NCI-H1048 (cell line): Measurements from ENCODE around the gene RBFOX2.
"Not testable (repeated sequence)": the region's sequence is repeated elsewhere in the genome, so short reads cannot be mapped to it uniquely, and the experiment has no call there.

Experiments
- DNase-seq: peaks from one replicate; lab custom pipeline; 2025; lab: John Stamatoyannopoulos, UW

RBFOX2 gene

DNA sequence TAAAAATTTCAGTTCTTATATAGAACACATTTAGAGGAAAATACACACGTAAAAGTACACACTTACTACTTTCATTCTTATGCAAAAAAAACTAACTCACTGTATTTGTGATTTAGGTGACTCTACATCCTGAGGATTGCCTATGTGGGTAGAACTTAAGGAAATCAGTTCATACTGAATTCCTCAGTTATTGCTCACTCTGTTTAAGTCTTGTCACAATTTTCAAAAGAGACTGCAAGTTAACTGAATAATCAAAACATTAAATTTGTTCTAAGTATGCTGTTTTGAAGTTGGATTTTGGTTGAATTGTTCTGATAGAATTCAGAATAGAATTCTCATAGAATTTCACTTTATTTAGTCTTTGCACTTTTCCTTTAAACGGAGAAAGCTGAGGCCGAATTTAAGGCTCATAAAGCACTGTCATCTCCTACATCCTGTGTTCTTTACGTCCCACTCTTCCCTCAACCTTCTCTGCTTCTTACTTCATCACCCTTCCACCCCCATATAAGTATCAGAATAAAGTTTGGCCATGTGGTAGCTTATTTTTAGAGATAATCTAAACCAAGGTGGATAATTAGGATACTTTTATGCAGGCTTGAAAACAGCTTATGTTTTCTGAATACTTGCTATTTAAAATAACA is 251.2 kb downstream of the RBFOX2 start:
- DNase-seq = no peak

DNA sequence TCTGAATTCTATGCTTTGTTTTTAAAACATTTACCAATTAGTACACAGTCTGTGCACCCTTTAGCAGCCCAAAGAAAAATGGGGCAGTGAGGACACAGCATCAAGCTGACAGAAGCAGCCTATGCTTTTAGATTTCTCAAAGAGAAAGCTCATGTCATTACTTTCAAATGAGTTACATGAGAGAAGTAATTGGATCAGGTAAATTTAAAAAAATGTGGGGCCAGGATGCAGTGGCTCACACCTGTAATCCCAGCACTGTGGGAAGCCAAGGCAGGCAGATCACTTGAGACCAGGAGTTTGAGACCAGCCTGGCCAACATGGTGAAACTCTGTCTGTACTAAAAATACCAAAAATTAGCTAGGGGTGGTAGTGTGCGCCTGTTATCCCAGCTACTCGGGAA is 253.3 kb downstream of the RBFOX2 start:
- DNase-seq = no peak

DNA sequence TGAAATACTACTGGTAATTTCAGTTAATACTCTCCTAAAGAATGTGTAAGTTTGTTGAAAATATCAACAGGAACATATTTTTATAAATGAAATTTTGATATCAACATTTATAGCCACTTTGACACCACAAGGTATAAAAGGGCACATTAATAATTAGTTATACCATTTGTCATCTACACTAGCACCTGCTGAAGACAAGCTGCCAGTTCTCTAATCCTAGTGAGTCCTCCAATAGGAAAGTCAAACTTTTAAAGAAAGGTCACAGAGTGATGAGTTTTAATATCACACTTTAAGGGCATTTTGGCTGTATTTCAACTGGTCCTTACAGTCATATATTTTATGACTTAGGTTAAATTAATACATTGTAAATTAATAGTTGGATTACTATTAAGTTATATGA is 258.6 kb downstream of the RBFOX2 start:
- DNase-seq = no peak

DNA sequence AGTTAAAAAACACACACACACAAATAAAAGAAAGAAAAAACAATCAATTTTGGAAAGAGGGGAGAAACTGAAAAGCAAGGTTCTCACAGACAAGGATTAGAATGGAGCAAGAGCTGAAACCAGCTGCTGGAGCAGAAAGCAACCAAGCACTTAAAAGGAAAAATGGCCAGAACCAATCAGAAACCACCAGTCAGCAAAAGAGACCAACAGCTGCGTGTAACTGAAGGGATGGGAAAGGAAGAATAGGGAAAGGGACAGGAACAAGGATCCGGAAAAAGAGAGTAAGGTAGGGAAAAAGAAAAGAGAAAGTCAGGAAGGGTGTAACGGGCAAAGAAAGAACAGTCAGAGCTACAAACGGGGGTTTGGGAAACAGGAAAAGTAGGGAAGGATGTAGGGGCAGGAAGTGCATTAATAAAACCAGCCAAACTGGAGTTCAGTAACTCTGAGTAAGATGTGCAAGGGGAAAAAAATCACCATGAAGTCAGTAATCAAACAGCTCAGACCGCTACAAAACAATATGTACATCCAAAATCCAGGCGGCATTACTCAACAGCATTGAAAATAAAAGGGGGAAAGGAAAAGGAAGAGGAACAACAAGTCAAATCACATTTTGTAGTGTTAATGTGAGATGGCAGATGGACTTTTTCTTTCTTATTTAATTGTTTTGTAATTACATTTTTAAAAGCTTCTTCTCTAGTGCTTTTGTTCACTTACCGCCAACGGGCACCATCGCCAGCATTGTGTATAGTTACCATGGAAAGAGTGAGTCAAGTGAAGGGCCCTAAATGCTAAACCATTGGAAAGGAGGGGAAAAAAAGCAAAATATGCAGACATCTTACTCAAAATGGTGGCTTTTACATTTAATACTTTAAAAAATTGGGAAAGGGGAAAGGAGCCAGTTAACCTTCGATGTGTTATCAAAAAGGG is 261.7 kb downstream of the RBFOX2 start:
- DNase-seq = no peak

DNA sequence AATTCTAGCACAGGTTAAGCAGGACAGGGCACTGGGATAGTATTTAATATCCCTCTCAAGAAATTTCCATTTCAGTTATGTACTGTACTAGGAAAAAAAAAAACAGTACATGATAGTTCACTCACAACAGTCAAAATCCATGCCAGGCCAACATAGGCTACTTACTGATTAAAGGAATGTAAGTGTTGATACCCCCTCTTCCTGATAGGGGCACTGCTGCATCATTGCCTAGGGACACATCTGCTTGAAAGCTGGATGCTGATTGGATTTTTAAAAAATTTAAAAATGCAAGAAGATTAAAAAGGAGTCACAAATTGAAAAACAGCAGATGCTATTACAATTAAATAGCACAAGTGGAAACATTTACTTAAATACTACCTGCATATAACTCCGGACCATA is 267.6 kb downstream of the RBFOX2 start:
- no peak for DNase-seq

DNA sequence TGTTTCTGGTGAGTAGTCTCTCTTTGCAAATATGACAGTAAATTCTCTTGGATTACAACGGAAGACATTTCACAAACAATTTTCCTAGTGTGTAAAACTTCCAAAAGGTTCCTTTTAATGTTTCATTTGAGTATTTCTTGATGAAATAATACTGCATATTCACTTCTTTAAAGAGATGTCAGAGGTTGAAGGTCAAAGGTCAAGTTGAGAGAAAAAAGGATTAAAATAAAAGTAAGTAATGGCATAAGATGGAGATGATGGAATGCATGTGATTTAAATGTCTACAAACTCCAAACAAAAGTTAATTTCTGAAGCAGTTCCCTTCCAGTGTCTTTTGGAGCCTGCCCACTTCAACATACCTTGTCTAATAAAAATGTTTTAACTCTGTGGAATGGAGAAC is 270.2 kb downstream of the RBFOX2 start:
- no peak for DNase-seq

DNA sequence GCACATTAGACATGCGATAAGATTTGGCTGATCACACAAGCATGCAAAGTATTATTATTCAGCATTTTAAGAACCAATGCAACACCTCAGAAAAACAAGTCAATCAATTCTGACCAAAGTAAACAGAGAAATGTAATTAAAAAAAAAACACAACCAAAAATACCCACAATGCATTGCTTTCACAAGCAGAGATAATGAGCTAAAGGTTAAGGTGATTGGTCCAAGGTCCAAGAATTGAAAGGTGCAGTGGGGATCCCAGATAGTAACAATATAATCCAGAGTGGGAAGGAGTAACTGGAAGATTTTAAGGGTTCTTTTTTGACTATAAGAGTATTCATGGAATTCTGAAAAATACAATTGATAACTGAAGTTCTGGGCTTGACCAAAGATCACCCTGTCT is 271.9 kb downstream of the RBFOX2 start:
- DNase-seq = no peak

DNA sequence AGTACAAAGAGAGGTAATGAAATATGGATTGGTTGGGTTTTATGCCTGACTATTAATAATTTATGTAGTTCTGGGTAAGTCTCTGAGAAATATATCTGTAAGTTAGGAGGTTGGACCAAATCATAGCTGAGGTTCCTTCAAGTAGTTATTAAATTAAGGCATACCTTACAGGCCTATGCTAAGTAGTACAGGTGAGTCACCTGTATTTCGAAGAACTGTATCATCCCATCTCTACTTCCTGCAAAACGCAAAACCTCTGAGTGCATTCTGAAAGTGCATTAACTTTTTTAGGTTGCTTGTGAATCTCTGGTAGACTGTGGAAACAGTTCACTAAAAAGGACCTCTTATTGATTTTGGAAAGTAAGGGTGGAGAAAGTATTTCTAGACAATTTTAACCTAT is 273.9 kb downstream of the RBFOX2 start:
- no peak for DNase-seq

DNA sequence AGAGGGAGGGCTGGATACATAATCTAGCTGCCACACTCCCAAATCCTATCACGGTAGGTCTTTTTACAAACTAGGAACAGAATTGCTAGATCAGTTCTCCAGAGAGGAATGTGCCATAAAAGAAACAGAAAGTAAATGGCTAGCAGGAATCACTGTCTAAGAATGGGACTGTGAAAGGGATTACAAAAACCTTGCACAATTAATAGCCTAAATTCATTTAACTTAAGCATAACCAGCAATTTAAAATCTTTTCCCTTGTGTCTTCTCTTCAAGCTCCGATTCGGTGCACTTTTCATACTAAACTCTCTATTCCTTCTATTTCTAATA is 275.8 kb downstream of the RBFOX2 start:
- DNase-seq = no peak

DNA sequence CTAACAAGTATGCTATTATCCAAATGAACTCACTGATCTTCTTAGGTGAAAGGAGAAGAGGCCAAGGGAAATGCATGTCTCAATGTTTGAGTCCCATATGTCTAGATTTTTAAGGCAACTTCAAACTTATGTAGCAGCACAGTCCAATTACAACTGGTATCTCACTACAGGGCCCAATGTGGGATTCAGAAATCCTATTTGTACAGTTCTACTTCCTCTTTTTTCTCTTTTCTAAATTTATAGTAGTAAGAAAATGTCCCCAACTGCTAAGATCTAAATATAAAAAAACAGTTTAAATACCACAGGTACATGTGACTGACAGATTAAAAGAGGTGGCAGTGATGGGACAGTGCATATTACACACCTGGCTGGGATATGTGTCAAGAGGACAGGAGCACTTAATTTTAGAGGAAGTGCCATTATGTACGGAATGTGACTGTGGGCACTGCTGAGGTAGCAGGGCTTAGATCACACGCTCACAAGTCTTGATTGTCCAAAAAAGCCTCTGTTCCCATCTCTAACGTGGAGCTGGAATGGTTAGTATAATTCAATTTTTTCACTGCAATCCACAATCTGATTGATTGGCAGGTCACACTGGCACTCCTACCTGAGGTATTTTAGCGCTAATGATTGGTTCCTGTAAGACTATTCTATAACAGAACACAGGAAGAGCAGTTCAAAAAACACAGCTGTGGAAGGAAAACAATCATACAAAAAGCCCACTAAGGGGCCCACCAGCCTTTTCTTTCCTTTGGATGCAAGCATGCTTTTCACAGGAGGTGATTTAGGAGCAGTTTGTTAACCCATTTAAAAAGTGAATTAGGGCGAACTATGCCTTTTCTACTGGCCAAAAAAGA is 276.4 kb downstream of the RBFOX2 start:
- no peak for DNase-seq

DNA sequence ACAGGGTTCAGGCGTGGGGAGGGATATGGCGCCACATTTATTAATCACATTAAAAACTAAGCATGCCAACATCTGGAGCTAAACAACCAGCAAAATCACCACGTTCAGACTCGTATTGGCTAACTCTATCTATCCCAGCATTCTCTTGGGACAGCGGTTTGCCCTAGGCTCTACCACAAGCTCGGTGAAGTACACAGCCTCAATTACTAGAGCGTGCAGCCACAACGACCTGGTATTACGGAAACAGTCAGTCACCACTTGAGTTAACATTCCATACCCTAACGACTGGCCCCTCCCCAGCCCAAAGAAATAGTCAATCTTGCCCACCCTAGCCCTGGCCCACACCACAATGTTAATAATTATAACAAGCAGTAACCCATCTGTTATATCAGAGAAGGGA is 278.8 kb downstream of the RBFOX2 start:
- DNase-seq = no peak

DNA sequence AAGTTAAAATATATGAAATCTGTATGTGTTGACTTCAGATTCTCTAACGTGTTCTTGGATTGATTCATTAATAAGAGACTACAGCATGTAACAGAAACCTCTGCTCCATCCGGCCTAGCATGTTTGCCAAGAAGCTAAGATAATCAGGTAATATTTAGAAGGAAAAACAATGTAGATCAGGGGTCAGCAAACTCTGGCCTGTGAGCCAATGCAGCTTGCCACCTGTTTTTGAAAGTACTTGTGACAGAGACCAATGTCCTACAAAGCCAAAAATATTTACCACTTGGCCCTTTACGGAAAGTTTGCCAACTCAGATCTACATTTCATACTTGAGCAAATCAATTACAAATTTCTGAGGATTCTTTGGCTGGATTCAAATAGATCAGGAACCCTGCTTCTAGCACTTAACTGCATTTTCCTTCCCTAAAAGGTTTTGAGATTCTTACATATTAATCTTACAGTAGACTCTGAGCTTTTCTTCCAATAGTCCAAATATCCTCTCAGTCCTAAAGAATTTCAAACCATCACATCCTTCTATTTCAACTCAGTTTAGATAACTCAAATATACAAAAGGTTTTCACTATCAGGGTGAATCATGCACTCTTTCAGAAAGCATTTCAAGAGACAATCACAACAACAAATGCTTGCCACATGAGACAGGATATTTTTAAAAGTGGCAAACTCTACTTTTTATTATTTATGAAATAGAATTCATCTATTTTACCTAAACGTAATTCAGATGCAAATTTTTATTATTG is 281.5 kb downstream of the RBFOX2 start:
- no peak for DNase-seq

DNA sequence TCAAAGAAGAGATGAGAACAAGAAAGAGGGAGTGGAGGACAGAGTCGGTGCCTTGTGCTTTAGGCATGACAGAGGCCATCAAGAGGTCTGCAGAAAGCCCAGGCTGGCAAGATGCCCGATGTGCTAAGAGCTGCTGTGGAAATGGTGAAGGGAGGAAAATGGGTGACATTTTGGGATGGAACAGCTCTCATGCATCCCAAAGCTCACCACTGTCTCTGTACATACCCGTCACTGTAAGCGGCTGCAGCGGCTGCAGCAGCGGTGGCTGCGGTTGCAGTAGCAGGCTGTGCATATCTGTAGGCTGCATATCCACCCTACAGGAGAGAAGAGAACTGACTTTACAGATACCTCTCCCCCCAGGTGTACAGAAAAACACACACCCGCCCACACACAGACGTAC is 282.4 kb downstream of the RBFOX2 start:
- DNase-seq = no peak

DNA sequence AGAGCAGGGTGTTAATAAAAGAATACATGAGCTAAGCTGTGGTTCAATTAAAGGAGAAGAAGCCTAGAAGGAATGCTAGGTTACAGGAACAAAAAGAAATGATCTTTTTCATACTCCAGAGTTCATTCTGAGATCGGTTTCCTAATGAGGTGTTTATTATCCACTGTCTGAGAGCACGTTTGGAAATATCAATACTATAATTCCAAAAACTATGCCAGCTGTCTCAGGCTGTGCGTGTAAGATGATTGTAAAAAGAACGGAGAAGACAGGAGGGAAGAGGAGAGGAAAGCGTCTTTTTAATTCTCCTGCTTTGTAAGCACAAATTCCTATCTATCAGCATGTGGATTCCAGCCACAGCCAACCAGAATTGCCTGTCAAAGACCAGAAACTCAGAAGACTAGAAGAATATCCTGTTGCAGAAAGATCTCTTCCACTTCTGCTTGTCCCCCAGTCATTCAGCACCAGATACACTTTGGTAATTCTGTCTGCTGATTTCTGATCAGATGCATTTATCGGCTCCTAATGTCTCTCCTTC is 285.2 kb downstream of the RBFOX2 start:
- DNase-seq = no peak

DNA sequence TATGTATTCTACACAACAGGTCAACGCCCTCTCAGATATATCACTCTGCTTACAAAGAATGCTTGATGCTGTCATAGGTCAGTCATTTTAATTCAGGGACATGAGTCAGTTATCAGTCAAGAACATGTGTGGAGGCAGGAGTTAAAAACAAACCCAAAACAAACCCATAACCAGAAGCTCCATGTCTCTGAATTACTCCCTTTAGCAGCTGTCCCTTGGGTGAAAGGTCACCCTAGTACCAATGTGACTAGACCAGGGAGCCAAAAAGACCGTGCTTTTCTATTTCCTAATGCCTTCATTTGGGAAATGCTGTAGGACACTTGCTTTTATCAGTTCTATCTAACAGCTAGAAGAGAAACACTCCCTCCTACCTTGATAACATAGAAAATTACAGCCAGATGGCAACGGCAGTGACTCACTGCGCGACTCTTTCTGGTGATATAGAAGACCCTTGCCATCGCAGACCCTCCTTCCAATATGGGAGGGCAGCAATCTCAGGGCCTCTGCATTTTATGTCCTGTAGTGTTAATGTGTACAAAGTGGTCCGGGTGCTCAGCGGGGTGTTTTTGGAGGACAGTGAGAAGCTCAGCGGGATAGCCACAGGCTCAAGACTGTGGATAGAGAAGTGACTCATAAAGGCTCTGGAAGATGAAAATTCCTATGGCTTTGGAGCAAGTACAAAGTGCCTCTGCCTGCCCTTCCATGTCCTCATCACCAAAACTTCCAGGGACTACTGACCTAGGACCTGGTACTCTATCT is 286.1 kb downstream of the RBFOX2 start:
- DNase-seq = no peak

DNA sequence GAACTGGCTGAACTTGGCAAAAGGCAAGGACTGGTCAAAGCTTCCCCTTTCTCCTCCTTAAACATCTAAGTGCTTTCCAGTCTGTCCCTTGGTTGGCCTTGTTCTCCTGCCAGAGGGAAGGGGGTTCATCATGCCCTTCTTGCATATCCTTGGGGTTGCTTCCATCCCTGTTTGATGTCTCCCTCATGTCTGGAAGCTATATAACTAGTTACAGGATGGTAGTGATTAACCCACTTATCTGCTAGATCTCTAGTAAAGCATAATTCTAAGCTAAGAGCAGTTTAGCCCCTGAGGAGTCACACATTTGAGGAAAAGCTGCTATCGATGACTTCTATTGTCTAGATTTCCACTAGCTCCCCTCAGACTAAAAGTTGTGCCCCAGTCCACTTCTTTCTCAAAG is 288.0 kb downstream of the RBFOX2 start:
- DNase-seq = no peak

DNA sequence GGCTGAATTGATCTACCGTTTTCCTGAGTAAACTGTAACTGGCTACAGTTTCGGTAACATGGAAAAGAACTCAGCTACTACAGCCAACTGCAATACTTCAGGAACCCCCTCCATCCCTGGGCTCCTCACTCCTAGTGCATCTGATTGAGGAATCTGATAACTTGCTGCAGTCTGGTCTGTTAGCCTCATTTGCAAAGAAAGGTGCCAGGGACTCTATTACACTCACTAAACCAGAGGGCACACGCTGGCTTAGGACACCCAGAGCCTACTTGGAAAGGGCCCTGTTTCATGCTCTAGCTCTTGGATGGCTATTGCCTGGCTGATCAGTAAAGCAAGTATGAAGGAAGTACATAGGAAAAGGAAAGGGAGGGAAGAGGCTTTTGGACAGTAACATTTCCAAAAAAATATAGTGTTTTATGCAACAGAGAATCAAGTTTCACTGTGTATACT is 288.7 kb downstream of the RBFOX2 start:
- DNase-seq = no peak

DNA sequence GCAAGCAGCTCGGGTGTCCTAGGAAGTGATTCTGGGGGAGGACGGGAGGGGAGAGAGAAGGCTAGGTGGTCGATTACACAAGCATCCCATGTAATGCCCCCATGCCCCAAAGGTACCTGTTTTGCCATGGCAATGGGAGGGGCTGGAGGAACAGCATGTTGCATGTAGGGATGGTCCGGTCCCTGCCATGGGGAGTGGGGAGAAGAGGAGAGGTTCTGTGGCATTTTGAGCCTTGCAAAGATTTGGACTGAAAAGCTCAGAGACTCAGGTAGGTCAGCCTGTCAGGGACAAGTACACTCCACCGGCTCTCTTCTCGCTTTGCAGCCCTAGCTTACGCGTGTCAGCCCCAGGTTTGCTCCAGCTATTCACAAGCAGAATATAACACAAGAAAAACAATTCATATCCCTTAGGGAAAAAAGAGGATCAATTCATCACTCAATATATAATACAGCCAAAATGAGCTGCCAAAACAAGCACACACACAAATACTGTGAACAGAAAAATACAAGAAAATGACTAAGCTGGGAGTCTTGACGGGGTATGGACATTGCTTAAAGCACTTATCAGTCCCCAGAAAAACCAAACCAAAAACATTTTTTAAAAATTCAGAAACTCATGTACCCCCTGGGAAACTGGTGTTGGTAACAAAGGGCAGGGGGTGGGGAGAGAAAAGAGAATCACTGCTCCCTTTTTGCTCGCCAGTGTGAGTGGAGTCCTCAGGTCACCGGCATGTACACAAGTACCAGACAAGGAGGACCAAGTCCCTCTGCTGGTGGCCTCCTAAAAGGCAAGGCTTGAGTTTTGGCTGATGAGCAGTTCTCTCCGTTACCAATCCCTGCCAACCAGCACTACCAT is 289.3 kb downstream of the RBFOX2 start:
- no peak for DNase-seq

DNA sequence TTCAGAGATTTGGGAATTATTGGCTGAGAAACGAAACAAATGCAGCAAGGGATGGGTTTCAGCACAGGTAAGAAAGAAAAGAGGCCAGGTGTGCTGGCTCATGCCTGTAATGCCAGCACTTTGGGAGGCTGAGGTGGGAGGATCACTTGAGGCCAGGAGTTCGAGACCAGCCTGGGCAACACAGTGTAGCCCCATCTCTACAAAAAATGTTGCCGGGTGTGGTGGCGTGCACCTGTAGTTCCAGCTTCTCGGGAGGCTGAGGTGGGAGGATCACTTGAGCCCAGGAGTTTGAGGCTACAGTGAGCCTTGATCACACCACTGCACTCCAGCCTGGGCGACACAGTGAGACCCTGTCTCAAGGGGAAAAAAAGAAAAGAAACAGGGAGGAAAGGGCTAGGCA is 290.7 kb downstream of the RBFOX2 start:
- not testable (repeated sequence) for DNase-seq

DNA sequence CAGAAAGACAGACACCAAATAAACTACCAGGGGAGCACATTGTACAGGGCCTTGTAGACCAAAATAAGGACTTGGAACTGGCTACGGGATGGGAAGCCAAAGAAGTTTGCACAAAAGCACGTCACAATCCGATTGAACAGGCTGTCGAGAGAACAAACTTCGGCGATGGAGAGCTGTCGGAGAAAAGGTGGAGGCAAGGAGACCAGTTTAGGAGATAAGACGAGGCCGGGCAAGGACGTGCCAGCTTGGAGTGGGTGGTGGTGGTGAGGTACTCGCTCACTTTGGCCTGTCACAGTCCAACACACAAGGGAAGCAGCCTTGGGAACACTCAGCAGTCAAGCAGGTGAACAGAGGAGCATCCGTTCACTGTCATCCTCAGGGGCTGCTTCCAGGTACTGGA is 291.9 kb downstream of the RBFOX2 start:
- no peak for DNase-seq
